GM19372 (cell line): ENCODE measurements around the gene CELF2.

ENCODE experiments used
- ATAC-seq: cut with Tn5 transposase; IDR thresholded peaks from one replicate; pipeline ENCODE4 v1.9.1; 2021; ENCODE audit warnings: mild to moderate bottlenecking, low read depth, moderate library complexity; ENCODE audit not compliant: unreplicated experiment

Gene CELF2

DNA sequence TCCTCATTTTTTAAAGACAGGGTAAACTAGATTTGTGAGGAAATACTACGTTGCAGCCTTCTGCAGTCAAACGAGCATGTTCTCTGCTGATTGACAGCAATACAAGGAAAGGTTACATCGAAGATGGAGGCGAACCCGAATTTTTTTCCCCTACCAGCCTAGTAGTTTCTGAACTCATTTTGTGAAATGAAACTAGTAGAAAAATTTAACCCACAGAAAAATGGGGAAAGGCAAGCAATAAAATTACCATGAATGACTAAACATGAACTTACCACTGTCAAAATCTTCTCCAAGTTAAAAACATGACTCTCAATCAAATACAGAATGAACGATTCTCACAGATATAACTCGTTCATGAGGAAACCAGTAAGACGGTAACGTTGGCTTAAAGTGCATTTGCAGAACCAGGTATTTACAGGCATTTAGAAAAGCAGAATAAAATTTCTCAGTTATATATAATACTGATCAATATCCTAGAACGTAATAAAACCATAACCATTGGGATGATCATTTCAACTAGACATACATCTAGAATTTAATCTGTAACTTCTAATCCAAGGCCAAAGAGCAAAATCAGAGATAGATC, 73.9 kb downstream of the CELF2 start:
- ATAC-seq, result no peak

DNA sequence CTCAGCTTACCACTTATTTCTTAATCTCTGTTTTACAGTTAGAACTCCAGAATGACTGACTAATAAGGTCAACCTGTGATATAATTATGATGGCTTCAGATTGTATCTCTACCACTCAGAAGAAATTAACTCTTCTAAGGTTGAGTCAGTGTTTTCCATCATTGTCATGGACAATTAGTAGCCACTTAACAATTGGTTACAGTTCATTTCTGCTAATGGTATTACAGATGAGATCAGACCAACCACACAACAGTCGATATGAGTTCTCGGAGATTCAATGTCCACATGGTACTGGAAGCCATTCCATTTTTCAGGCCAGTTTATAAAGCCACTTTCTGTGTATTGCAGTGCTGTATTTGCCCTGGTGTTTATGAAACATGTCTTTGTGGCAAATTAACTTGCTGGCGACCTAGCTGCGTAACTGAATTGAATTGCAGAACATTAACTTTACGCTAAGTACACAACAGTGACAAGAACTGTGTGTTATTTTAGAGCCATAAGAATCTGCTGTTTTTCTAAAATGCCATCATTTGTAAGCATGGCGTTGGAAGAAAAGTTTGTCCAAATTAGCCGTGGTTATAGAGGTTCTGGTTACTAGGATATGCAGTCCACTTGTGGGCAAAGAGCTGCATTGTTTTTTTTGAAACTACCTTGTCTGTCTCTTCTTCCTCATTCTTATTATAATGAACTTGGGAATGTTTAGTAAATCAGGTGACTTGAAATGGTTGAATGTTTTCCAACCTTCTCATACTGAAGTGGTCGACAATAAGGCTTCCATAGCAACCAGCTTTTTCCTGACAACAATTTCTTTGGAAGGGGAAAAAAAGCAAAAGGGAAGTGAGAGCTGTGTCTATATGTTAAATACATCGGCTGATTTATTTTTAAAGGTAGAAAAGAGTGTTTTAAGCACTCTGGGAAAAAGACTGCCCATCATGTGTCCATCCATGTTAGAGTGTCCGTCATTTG, 76.4 kb downstream of the CELF2 start:
- no peak for ATAC-seq

DNA sequence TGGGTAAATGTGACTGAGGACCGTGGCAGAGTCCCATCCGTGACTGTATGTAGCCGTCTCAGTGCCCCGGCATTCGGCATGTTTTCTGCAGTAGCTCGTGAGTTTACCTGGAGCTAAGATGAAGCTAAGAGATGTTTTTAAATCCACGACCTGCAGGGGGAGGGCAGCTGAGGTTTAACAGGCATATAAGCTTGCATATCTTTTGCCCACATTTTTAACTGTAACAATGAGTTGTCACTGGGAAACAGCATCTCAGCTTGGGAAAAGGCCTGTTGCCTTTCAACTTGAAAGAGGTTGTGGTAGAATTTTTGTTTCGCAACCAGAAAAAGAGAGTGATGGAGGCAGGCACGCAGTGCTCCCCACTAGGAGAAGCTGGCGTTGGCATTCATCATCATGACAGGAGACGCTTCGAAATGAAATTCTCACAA, 77.7 kb downstream of the CELF2 start:
- ATAC-seq, result no peak

DNA sequence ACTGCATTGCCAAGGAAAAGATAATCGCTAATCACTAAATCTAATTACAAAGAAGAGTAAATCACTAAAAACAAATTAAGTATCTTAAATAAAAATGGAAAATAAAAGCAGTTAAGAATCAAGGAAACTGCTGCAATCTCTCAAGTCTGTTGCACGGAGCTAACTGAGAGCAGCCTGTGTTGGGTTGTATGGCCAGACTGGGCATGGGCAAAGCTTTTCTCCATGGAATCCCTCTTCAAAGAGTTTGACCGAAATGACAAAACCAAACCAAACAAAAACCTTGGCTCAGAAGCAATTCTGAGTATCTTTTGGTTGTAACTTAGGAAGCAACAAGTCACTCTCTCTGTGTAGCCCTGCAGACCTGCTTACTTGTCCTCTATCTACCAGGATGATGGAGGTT, 78.8 kb downstream of the CELF2 start:
- ATAC-seq, result no peak

DNA sequence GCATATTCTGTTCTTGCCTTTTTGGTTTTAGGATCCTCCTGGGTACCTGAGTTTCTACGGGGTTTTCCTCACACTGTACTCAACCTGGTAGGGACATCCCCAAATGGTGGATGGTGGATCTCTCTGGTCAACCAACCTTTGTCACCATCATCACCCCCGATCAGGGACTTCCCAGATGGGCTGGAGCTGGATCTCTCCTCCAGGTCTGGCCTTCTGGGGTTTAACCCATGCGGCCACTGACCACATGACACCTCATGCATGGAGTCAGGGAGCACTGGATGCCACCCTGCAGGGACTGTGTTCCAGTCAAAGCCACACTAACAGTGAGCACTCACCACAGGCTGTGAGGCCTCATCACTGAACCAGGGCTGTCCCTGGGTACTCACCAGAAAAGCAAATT, 80.0 kb downstream of the CELF2 start:
- peak; percentile 68 for ATAC-seq

DNA sequence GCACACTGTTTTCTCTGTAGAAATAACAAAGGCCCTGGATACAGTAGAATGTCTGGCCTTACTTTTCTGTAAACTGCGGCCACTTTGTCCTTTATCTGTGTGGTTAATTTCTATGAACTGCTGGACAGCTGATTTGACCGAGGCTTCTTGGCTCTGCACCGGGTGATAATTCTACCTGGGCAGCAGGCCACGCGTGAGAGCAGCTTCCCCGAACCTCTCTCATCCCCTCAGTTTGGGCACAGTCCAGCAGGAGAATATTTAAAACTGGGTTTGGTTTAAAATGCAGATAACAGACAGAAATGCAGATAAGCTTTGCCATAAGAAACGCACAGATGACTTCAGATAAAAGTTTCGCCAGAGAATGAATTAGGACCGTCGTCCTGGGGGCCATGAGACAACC, 81.0 kb downstream of the CELF2 start:
- no peak for ATAC-seq

DNA sequence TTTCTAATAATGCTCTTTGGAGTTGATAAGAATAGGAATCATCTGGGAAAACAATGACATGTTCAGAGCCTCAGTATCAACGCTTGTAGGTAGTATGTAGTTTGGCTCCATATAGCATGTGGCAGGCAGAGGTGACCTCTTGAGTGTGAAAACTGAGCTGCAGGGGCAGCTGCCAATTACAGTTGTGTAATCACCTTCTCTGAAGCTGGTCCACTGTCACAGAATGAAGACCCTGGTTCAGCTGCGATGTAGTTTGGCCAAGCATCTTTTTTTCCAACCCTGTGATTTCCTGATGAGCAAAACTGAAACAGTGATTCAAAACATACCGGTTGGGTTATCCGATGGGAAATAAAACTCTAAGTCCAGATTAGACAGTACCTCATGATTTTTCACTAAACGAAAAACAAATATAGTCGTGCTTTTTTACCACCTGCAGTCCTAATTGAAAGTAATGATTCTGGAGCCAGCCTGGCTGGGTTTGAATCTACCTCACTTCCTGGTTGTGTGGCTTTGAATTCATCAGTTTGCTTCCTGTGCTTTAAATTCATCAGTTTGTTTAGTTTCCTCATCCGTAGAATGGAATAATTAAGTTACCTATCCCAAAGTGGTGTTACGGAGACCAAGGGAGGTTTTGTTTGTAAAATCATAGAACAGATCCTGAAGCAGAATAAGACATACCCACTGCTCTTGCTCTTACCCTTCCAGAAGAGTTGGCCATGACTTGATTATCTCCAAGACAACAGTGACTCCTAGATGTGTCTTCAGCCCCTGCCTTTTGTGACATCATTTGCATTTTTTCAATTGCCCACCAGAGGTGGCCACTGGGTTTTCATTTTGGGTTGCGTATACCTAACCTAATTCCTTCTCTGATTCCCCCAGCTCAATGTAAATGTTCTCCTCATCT, 87.4 kb downstream of the CELF2 start:
- ATAC-seq, result no peak

DNA sequence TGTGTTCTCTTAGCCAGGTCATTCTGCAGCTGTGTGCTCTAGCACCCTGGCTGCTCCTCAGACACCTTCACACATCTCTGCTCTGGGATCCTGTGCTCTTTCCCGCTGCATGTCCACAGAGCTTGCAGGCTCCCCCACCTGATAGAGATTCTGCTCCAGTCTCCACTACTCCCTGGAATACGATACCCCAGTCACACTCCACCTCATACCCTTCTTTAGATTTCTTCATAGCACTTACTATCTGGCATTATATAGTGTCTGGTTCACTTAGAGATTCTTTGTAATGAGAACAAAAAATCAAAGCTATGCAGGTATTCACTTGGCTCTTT, 88.0 kb downstream of the CELF2 start:
- no peak for ATAC-seq

DNA sequence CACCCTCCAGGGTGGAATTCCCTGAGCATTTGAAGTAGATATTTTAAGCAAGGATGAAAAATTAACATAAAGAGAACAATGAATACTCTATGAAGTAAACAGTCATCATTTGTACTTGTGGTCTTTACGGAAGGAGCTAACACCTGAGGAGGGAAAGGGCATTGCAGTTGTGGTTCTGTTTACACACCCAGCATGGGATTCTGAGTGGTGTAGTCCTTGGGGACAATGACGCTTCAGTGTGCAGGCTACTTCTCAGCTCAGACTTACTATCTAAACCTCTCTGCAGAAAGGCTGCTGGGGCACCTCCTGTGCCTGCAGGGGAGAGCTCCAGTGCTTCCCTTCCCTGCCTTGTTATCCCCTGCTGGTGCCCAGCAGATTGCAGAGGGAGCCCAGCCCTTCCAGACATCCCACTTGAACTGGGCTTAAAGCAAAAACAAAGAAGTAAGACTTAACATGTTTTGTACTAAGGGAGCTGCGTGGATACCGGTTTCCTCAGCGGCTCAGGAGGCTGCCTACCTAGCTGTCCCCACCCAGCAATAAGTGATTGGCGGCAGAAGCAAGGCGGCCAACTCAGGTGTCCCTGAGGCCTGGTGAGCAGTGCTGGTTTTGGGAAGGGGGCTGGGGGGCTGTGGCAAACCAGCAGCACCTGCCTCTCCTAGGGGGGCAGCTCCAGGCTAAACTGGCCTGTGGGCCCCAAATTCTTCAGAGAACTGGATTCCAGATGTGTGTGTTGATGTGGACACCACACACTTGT, 89.1 kb downstream of the CELF2 start:
- ATAC-seq, result peak; percentile 43

DNA sequence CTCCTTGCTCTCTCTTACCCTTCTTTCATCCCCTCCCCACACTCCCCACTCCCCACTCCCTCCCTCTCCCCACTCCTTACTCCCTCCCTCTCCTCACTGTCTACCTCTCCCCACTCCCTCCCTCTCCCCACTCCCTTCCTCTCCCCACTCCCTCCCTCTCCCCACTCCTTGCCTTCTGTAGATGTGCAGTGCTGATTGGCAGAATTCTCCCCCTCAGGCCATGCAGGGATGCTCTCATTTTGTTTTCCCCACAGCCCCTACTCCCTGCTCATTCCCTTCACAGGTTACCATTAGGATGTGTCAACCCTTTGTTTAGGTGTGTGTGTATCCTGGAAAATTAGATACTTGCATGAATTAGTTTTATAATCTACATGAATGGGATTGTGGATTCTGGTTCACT, 90.3 kb downstream of the CELF2 start:
- ATAC-seq, result no peak

DNA sequence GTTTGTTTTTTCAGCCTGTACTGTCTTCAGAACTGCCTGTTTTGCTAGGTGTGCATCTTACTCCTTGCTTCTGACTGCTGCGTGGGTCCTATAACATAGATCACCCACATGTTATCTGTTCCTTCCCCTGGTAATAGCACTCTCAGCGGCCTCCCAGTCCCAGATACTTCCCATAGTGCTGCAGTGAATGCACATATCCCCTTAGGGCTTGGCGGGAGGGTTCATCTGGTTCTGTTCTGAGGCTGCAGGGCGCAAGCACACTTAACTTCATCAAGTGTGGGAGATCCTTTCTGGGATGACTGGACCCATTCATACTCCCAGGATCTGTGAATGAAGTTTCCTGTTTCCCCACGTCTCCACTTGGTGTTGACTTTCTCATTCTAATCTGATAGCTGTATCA, 90.7 kb downstream of the CELF2 start:
- no peak for ATAC-seq

DNA sequence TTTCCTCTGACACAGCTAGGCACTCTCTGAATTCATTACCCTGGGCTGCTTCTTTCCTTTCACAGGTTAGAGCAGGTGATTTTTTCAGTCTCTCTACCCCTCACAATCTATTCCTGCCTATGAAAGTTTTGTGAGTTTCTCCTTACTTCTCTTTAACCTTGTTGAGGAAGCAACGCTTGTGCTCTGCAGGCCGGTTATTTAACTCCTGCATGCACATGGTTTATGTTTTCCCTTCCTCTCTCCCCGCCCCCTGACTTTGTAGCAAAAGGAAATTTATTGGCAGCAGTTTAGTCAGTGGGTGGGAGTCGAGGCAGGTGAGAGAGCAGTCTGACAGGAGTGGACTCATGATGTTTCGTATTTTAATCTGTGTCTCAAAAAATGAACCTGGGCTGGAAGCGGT, 91.9 kb downstream of the CELF2 start:
- ATAC-seq, result no peak

DNA sequence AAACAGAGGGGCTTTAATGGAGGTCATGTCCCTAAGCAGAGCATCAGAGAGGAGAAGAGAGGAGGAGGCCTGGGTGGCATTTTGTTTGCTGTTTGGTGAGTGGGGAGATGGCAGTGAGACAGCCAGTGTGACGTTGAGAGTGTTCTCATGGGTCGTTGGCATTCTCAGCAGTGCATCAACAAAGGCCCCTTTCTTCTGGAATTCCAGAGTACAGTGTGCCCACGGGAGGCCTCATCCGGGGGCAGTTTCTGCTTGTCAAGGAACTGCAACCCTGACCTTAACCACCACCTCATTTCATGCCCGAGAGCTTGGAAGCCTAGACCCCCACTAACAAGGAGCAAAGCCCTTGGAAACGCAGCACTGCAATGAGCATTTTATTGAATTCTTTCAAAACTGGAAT, 92.9 kb downstream of the CELF2 start:
- ATAC-seq, result no peak

DNA sequence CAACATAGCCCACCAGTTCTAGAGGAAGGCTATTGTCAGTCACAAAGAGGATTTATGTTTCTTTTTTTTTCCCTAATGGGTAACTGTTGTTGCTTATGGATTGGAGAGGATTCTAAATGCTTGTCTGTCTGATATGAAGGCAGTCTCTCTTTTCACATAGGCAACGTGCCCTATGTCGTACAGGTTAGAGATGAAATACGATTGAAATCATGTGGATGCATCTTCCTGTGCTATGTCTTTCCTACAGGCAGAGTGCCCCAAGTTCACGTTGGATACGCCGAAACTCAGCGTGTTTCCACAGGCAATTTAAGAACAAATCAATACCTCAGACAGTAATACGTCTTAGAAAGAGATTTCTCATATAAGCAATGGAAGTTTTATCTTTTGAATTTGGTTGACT, 93.8 kb downstream of the CELF2 start:
- ATAC-seq, result no peak

DNA sequence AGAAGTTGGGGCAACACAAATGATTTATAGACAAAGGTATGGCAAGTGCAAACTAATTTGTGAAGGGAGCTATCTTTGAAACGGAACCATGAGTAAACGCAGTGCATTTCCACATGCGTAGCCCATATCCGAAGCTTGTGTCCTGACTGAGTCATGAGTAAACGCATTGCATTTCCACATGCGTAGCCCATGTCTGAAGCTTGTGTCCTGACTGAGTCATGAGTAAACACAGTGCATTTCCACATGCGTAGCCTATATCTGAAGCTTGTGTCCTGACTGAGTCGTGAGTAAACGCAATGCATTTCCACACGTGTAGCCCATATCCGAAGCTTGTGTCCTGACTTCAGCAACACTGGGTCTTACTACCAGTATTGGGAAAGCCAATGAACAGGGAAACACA, 95.0 kb downstream of the CELF2 start:
- ATAC-seq, result no peak

DNA sequence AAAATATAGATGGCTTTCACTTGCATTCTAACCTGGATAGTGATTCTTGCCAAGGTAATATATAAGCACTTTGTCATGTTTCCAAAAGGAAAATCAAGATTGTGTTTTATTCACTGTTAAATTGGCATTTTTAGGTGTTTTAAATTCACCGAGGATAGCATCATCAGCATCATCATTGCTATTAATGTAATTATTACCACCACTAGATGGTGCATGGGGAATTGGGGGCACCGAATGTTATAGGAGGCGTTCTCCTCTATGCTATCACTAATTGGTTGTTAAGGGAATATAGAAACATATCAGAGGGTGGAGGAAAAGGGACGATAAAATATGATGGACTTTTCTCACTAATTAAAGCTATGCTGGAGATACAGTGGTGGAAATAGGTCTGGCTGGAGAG, 95.5 kb downstream of the CELF2 start:
- peak; percentile 82 for ATAC-seq

DNA sequence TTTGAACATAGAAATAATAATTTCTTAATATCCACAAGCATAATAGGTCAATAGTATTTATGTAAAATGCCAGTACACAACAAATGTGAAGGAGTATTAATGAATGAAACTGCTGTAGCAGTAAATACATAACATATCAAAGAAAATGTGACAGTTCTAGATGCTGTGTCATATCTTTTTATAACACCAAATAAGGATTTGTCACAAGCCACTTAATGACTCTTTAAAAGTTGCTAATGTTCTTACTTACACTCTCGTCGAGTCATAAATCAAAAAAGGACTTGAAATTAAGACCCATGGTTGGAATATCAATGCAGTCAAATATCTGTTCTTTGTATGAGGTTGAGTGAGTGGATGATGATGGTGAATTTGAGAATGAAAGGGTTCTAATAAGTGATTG, 96.6 kb downstream of the CELF2 start:
- ATAC-seq, result no peak

DNA sequence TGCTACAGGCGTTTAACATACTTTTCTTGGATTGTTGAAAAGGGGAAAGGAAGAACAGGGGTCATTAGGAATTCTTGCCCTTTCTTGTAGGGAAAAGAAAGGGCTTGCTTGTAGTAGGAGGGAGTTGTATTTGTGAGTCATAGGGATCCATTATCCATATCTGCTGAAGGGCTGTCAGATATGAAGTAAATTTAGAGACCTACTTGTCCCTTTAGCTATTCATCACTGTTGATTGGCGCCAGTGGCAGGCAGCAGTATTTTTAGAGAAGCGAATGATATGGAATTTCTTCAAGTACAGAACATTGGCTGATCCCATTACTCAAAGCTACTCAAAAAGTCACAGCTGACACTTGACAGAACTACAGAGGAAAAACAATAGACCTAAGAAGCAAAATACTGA, 97.7 kb downstream of the CELF2 start:
- no peak for ATAC-seq

DNA sequence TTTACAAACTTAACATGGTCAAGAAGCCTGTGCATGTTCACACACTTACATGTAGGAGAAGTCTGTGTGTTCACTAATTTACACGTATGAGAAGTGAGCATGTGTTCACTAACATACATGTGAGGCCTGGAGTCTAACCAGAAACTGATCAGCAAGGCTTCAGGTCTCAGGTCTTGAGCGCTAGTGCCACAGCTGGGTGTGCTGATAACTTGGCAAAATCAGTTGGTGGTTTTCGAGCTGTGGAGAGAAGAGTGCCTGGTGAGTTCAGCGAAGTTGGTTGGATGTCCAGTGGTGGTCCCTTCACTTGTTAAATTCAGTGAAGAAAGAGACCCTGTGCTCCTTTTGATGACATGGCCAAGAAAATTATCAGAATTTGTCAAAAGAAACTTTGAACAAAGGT, 98.7 kb downstream of the CELF2 start:
- ATAC-seq, result no peak

DNA sequence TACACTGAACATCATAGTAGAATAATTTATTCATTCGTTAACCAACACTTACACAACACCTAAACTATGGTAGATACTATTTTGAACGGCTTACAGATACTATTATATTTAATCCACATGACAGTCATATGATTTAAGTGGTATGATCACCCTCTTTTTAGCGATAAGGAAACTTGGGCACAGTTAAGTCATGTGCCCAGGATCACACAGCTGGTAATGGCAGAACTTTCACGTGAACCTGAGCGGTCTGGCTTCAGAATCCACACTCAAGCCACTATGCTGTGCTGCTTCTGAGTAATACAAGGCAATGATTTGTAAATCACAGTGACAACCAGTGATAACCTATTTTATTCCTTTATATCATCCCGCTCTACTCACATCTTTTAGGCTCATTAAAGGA, 99.1 kb downstream of the CELF2 start:
- no peak for ATAC-seq

DNA sequence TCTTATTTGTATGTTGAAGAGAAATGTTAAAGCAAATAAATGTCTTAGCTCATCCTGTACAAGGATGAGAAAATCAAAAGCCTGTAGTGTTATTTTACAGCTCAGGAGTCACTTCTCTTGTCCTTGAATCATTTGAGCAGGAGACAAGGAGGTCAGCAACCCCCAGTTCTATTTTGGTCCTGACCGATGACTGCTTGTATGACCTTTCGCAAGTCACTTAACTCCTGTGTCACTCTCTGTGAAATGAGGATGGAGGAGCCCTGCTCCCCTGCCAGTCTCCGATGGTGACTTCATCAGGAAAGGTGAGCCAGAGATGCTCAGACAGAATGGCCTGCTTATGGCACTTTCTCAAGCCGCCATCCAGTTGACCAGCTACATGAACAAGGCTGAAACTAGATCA, 101.0 kb downstream of the CELF2 start:
- no peak for ATAC-seq
